A673 (cell line): ENCODE results near the gene BBX. TPM values are rescaled to one million over a fixed set of nuclear protein-coding genes. Genes with fewer than 3 reads are reported as not detected.

ENCODE experiments used
- BruUV-seq: library from RNA; stranded (reverse); fragments of 400-500 nt; replicated peaks from 2 replicates; lab custom pipeline; 2021; lab: Mats Ljungman, UMichigan
- CTCF ChIA-PET: fragments of 300-600 bp; sonication (Branson Sonifier 250); formaldehyde crosslinking; loops from one replicate; lab custom pipeline; 2022; ENCODE audit warnings: antibody characterized with exemption; lab: Charles Lee
- POLR2A ChIA-PET: fragments of 300-600 bp; sonication (Branson Sonifier 250); formaldehyde crosslinking; loops from one replicate; lab custom pipeline; 2022; ENCODE audit warnings: antibody characterized with exemption; ENCODE audit not compliant: low non-redundant PET; lab: Charles Lee
- DNase-seq: peaks from one replicate; pipeline ENCODE4 v3.0.0-alpha.2; 2015; ENCODE audit warnings: low spot score
- H3K27ac ChIP-seq: fragments of 200-600 bp; sonication (generic); 2 replicates; pipeline ENCODE4 v1.5.1; 2016; ENCODE audit warnings: mixed run types, low read depth, mild to moderate bottlenecking, mixed read lengths, antibody characterized with exemption, low read length; ENCODE audit not compliant: poor library complexity, severe bottlenecking
- H3K27me3 ChIP-seq: fragments of 200-600 bp; sonication (generic); replicated peaks from 2 replicates; pipeline ENCODE4 v1.6.1; 2017; ENCODE audit warnings: mixed run types, low read depth, mild to moderate bottlenecking, mixed read lengths, antibody characterized with exemption, low read length; ENCODE audit not compliant: insufficient read depth, poor library complexity
- H3K36me3 ChIP-seq: fragments of 200-600 bp; sonication (generic); 2 replicates; pipeline ENCODE4 v1.6.1; 2016; ENCODE audit warnings: mixed run types, mild to moderate bottlenecking, mixed read lengths, antibody characterized with exemption, low read length; ENCODE audit not compliant: insufficient read depth, poor library complexity, severe bottlenecking
- H3K4me1 ChIP-seq: fragments of 200-600 bp; sonication (generic); 2 replicates; pipeline ENCODE4 v1.6.1; 2017; ENCODE audit warnings: mixed run types, mild to moderate bottlenecking, mixed read lengths, antibody characterized with exemption, low read length; ENCODE audit not compliant: insufficient read depth, poor library complexity, severe bottlenecking
- H3K4me3 ChIP-seq: fragments of 200-600 bp; sonication (generic); 2 replicates; pipeline ENCODE4 v1.5.1; 2016; ENCODE audit warnings: low read depth, mixed run types, mild to moderate bottlenecking, mixed read lengths, low read length; ENCODE audit not compliant: poor library complexity, severe bottlenecking
- H3K9me3 ChIP-seq: fragments of 200-600 bp; sonication (generic); 2 replicates; pipeline ENCODE4 v1.6.1; 2016; ENCODE audit warnings: mixed run types, low read depth, mild to moderate bottlenecking, mixed read lengths, antibody characterized with exemption, low read length; ENCODE audit not compliant: poor library complexity, severe bottlenecking
- CTCF ChIP-seq: fragments of 300-800, 200-600 bp; sonication (generic); conservative IDR thresholded peaks from 2 replicates; pipeline ENCODE4 v1.5.1; 2017; ENCODE audit warnings: low read depth, mild to moderate bottlenecking, antibody characterized with exemption, low read length, moderate library complexity, mixed read lengths
- EZH2 ChIP-seq: fragments of 200-600 bp; sonication (generic); IDR thresholded peaks from 2 replicates; pipeline ENCODE4 v1.6.1; 2017; ENCODE audit warnings: borderline replicate concordance, low read depth, mild to moderate bottlenecking, mixed read lengths, antibody characterized with exemption, low read length; ENCODE audit not compliant: poor library complexity, severe bottlenecking
- intact Hi-C: fragments of 100-400 bp; cut with micrococcal nuclease; formaldehyde crosslinking; loops from one replicate; pipeline ENCODE4 v1.10.0; 2022; ENCODE audit not compliant: unreplicated experiment
- total RNA-seq: library from RNA; stranded (reverse); gene quantifications from 2 replicates; pipeline ENCODE4 v1.2.3, GENCODE V29; 2021

The BBX gene
- total RNA-seq, 1 experiment from 2014 or later, result 28.9 TPM

- intact Hi-C loops, result no loop called here
- no peak for TF ChIP-seq CTCF
- no peak for TF ChIP-seq EZH2
- Histone ChIP-seq H3K27ac (no peak overlapping the region), H3K4me3 (no peak overlapping the region), H3K36me3 (no peaks in the 10 kb centered on the region), H3K4me1 (no peaks in the 10 kb centered on the region), H3K27me3 (no peaks in the 10 kb centered on the region), H3K9me3 (no peaks in the 10 kb centered on the region)
- CTCF ChIA-PET, result no interaction called here
- BruUV-seq, result no TSS peak
- DNase-seq, result no peak
- POLR2A ChIA-PET, result no interaction called here
Measured at GRCh38 chr3:107620534-107620933, 97.8 kb downstream of the BBX start.

GRCh38 chr3:107621465-107621864 lies 98.7 kb downstream of the BBX start:
- no peak for DNase-seq
- H3K36me3 ChIP-seq, result no peaks in the 10 kb centered on the region
- no peaks in the 10 kb centered on the region for H3K9me3 ChIP-seq
- no peak overlapping the region for H3K4me3 ChIP-seq
- intact Hi-C loops, result no loop called here
- ChIA-PET POLR2A (no interaction called here), CTCF (no interaction called here)
- H3K27me3 ChIP-seq, result no peaks in the 10 kb centered on the region
- no peak overlapping the region for H3K27ac ChIP-seq
- H3K4me1 ChIP-seq, result no peaks in the 10 kb centered on the region
- no peak for TF ChIP-seq EZH2
- TF ChIP-seq CTCF, result no peak
- no TSS peak for BruUV-seq

- Histone ChIP-seq H3K4me1 (peaks cover 12% of the 10 kb centered on the region), H3K4me3 (no peak overlapping the region), H3K36me3 (no peaks in the 10 kb centered on the region), H3K27ac (no peak overlapping the region), H3K9me3 (no peaks in the 10 kb centered on the region), H3K27me3 (no peaks in the 10 kb centered on the region)
- ChIA-PET CTCF (no interaction called here), POLR2A (no interaction called here)
- TF ChIP-seq EZH2 (no peak), CTCF (peak; percentile 52; the same call in 1 of the 2 replicates)
- BruUV-seq, result no TSS peak
- peak; percentile 4 for DNase-seq
- intact Hi-C loops, result no loop called here
Measured at GRCh38 chr3:107627962-107628542, 105.3 kb downstream of the BBX start.
